Urinary bladder (tissue), 4 donors: Measurements from ENCODE around the gene HGS. TPM values are rescaled to one million over a fixed set of nuclear protein-coding genes. Genes with fewer than 3 reads are reported as not detected.
A peak's percentile ranks its signal among the peaks of the same experiment; 100 is the strongest.

Source experiments
- DNase-seq: peaks from one replicate; pipeline ENCODE4 v3.0.0-alpha.2; 2015; ENCODE audit errors: extremely low spot score
- H3K27ac ChIP-seq: one replicate; pipeline ENCODE4 v1.5.1; 2013; ENCODE audit warnings: low read depth, mild to moderate bottlenecking, moderate library complexity
- H3K36me3 ChIP-seq: one replicate; pipeline ENCODE4 v1.6.1; 2013; ENCODE audit warnings: mild to moderate bottlenecking, moderate library complexity; ENCODE audit not compliant: insufficient read depth
- H3K4me1 ChIP-seq: one replicate; pipeline ENCODE4 v1.6.1; 2013; ENCODE audit warnings: mild to moderate bottlenecking, moderate library complexity; ENCODE audit not compliant: insufficient read depth
- H3K4me3 ChIP-seq: one replicate; pipeline ENCODE4 v1.5.1; 2013; ENCODE audit warnings: low read depth, low read length
- WGBS: extraction: QIAGEN DNeasy Blood & Tissue Kit; methylation state at CpG from one replicate; pipeline ENCODE4 v1.1.7; 2013; 5-methylcytosine and 5-hydroxymethylcytosine counted together
- polyA plus RNA-seq: library from polyadenylated mRNA; stranded (reverse); fragments of 200-250 nt; gene quantifications from one replicate; pipeline ENCODE4 v1.2.3, GENCODE V29; 2013
- total RNA-seq: library from RNA; depleted of rRNA; stranded (reverse); fragments of >200 nt; gene quantifications from one replicate; pipeline ENCODE4 v1.2.3, GENCODE V29; 2014
- donor health status: healthy with polysubstance abuse.
- donor health status: healthy.

Gene HGS
- total and polyA plus RNA-seq, 2 donors, result 36.1 to 92.7 TPM

DNA sequence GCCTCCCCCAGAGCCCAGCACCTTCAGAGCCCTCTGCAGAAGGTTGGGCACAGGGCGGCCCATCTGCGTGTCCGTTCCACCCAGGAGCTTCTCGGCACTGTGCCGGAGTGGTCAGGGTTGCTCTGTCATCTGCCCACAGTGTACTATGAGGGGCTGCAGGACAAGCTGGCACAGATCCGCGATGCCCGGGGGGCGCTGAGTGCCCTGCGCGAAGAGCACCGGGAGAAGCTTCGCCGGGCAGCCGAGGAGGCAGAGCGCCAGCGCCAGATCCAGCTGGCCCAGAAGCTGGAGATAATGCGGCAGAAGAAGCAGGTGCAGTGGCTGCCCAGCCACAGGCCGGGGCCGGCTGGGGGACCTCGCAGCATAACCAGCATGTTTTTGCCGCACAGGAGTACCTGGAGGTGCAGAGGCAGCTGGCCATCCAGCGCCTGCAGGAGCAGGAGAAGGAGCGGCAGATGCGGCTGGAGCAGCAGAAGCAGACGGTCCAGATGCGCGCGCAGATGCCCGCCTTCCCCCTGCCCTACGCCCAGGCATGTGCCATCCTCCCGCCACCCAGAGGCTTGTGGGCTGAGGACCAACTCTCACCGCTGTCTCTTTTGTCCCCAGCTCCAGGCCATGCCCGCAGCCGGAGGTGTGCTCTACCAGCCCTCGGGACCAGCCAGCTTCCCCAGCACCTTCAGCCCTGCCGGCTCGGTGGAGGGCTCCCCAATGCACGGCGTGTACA is 12.6 kb downstream of the HGS start:
- whole genome bisulfite sequencing, result 94% methylated on average over 40 of the region's 40 CpGs
- H3K4me3 ChIP-seq, result no peak overlapping the region

DNA sequence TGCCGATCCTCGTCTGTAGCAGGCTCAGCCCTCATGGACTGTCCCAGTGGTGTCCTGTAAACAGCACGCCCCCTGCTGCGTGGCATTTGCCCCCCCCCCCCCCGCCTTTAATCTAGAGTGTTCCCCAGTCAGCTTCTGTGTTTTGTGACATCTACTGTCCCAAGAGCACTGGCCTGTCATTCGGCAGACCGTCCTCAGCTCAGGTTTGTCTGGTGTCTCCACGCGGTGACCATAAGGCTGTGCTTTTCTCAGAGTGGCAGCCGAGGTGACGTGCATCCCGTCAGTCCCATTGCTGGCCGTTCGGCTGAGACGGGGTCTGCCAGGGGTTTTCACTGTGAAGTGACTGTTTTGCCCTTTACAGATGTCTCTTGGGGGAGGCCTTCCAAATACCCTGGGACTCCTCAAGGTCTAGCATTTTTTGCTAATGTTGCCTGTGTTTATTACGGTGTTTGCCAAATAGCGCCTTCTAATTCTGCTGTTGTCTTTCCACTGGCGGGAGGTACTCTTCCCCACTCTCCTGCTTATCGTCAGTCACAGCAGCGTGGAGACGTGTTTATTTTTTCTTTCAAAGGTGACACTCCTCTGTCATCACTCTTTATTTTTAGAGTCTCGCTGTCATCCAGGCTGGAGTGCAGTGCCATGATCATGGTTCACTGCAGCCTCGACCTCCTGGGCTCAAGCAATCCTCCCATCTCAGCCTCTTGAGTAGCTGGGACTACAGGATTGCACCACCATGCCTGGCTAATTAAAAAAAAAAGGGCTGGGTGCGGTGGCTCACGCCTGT is 13.6 kb downstream of the HGS start:
- H3K27ac ChIP-seq, result no peak overlapping the region

More for the DNA sequence above, 12.6 kb downstream of the HGS start:
- H3K4me1 ChIP-seq, result no peaks in the 10 kb centered on the region
- DNase-seq, result no peak
- no peak overlapping the region for H3K27ac ChIP-seq
- peaks cover 20% of the 10 kb centered on the region for H3K36me3 ChIP-seq

DNA sequence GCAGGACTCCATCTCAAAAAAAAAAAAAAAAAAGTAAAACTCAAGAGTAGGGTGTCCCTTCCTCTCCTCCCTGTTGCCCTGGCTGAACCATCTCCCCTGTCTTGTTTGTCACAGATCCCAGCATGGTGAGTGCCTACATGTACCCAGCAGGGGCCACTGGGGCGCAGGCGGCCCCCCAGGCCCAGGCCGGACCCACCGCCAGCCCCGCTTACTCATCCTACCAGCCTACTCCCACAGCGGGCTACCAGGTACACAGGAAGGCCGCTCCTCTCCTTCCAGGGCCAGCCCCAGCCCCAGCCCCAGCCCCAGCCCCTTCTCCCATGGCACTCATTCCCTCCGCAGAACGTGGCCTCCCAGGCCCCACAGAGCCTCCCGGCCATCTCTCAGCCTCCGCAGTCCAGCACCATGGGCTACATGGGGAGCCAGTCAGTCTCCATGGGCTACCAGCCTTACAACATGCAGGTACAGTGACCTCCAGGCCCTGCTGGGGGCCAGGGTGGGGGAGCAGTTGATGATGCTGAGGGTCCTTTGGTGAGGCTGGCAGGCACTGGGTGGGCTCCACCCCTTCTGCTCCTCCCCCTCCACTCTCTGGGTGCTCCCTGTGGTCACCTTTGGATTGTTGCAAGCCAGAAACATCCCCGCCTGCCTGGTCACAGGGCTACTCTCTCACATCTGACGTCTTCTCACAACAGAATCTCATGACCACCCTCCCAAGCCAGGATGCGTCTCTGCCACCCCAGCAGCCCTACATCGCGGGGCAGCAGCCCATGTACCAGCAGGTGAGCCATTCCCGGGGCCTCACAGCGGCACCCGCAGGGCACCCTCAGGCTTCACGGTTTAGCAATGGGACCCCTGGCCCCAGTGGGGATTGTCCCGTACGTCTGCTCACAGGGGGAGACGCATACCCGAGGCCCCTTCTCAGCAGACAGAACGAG is 16.8 kb downstream of the HGS start:
- H3K4me1 ChIP-seq, result peaks cover 5% of the 10 kb centered on the region
- WGBS, result 89% methylated on average over 25 of the region's 25 CpGs
- H3K27ac ChIP-seq, result no peak overlapping the region
- peaks cover 17% of the 10 kb centered on the region for H3K36me3 ChIP-seq
- DNase-seq, result no peak
- H3K4me3 ChIP-seq, result no peak overlapping the region

More for the DNA sequence above, 13.6 kb downstream of the HGS start:
- Histone ChIP-seq H3K4me3 (no peak overlapping the region), H3K36me3 (peaks cover 20% of the 10 kb centered on the region), H3K4me1 (peaks cover 5% of the 10 kb centered on the region)
- DNase-seq, result no peak
- WGBS, result 83% methylated on average over 25 of the region's 25 CpGs

DNA sequence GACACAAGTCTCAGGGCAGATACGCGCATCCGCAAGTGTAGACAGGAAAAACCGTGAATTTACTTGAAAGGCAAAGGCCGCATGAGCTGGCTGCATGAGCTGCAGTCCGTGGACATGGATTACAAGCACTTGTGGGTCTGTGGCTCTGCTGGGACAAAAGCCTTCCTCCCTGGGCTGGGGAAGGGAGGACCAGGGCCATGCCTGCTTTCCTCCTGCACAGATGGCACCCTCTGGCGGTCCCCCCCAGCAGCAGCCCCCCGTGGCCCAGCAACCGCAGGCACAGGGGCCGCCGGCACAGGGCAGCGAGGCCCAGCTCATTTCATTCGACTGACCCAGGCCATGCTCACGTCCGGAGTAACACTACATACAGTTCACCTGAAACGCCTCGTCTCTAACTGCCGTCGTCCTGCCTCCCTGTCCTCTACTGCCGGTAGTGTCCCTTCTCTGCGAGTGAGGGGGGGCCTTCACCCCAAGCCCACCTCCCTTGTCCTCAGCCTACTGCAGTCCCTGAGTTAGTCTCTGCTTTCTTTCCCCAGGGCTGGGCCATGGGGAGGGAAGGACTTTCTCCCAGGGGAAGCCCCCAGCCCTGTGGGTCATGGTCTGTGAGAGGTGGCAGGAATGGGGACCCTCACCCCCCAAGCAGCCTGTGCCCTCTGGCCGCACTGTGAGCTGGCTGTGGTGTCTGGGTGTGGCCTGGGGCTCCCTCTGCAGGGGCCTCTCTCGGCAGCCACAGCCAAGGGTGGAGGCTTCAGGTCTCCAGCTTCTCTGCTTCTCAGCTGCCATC is 17.7 kb downstream of the HGS start:
- WGBS, result 74% methylated on average over 23 of the region's 23 CpGs
- peak overlapping the region; percentile 89 for H3K4me3 ChIP-seq
- H3K4me1 ChIP-seq, result peaks cover 5% of the 10 kb centered on the region
- H3K36me3 ChIP-seq, result peaks cover 9% of the 10 kb centered on the region
- no peak for DNase-seq
- no peak overlapping the region for H3K27ac ChIP-seq

DNA sequence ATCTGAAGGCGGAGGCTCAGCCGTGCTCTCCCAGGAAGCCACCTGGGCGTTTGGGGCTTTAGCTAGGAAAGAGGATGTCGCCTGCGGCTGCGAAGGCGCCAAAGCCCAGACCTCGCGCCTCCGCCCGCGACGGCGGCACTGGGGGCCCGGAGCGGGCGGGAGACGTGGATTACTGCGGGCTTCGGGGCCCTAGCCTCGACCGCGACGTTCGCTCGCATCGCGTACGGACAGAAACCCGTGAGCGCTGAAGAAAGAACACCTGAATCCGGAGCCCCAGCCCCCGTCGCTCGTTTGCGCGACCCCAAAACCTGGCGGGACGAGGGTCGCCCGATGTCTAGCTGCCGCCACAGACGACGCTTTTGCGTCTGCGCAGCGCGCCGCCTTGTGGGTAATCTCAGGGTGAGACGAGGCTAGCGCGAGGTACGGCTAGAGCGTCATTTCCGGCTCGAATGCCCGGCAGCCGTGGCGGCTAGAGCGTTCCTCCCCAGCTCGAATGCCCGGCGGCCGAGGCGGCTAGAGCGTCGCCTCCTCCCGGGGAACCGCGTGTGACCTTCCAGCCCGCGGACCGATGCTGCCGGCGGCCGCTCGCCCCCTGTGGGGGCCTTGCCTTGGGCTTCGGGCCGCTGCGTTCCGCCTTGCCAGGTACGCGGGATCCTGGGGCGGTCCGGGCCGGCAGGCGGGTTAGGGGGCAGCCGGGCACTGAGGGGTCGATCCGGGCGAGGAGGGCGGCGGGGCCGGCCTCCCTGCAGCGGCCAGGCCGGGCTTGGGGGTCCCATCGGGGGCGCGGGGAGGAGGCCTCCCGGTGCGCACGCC is 19.3 kb downstream of the HGS start, which contains the start of gene MRPL12:
TSS of gene MRPL12 (plus strand) at position 434 of the 813 bp plus-strand sequence. CDS start at position 569, 135 bp downstream.
- under 1% methylated on average over 102 of the region's 102 CpGs for WGBS
- Histone ChIP-seq H3K4me1 (peaks cover 5% of the 10 kb centered on the region), H3K27ac (peak within 1 kb of the TSS; percentile 83), H3K36me3 (peaks cover 9% of the 10 kb centered on the region), H3K4me3 (peak within 1 kb of the TSS; percentile 89)
- peak; percentile 66 for DNase-seq

DNA sequence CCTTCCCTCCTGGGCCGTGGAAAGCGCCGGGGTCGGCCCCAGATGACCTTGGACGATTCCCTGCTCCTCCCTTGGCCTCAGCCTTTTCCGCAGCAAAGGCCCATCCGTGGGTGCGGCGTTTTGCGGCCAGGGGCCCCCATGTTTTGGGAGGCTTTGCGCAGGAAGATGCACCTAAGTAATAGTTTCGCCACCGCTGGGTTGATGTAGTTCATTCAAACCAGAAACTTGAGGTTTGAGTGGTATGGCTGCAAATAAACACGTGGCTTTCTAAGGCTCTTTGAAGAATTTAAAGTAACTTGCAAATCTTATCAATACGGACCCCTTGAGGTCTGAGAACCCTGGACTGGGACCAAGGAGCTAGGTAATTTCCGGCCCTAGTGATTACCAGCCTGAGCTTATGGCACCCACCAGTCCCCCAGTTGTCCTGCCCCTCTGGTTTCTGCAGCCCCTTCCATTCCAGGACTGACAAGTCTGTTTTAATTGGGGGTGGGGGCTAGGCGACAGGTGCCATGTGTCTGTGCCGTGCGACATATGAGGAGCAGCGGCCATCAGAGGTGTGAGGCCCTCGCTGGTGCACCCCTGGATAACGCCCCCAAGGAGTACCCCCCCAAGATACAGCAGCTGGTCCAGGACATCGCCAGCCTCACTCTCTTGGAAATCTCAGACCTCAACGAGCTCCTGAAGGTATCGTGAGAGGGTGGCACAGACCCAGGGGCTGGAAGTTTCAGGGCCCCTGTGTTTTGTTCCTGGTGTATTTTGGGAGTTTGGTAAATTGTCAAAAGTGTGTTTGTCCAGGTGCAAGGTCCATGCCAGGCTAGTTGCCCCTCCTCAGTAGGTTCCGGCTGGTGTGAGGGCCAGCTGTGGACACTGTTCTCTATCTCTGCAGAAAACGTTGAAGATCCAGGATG is 20.2 kb downstream of the HGS start:
- Histone ChIP-seq H3K4me1 (peaks cover 5% of the 10 kb centered on the region), H3K27ac (no peak overlapping the region), H3K4me3 (peak overlapping the region; percentile 89), H3K36me3 (peaks cover 9% of the 10 kb centered on the region)
- DNase-seq, result no peak
- WGBS, result 29% methylated on average over 27 of the region's 27 CpGs

DNA sequence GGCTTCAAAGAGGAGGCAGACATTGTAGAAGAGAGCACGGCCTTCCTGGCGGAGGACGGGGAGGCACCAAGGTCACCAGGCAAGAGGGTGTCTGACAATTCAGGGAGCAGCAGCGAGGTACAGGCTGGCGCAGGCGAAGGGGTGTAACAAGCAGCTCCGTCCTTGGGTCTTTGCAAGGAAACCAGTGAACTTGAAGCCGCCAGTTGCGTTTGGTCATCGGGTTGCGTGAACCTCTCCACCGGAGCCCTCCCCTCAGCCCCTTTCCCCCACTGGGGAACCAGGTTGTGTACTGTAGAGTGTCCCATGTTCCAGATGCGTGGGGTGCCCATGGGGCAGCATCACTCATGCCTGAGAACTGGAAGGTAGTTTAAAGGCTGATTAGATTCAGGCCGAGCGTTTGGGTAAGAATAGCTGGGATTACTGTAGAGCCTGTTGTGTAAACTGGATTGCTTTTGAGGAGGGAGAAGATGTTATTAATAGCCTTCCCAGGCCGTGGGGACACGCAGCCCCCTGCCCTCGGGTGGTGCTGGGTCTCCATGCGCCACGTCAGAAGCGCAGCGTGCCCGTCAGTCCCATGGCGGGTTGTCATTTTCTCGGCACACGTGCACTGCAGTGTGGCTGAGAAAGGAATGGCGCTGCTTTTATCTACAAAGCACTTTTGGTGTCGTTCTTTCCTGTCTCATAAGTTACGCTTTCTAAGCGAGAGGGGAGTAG is 21.9 kb downstream of the HGS start:
- no peak overlapping the region for H3K27ac ChIP-seq
- peaks cover 5% of the 10 kb centered on the region for H3K4me1 ChIP-seq
- H3K36me3 ChIP-seq, result peaks cover 8% of the 10 kb centered on the region
- no peak for DNase-seq
- H3K4me3 ChIP-seq, result no peak overlapping the region
- 93% methylated on average over 30 of the region's 30 CpGs for WGBS

DNA sequence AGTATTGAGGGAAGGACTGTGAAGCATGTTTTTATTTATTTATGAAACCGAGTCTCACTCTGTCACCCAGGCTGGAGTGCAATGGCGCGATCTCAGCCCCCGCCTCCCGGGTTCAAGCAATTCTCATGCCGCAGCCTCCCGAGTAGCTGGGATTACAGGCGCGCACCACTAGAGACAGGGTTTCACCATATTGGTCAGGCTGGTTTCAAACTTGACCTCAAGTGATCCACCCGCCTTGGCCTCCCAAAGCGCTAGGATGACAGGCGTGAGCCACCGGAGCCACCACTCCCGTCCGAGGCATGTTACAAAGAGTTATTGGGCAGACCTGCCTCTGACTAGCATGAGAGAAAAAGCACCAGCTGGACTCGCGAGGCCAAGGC is 22.4 kb downstream of the HGS start:
- DNase-seq, result no peak
- Histone ChIP-seq H3K36me3 (peaks cover 5% of the 10 kb centered on the region), H3K4me3 (no peak overlapping the region), H3K4me1 (peaks cover 5% of the 10 kb centered on the region), H3K27ac (no peak overlapping the region)
- WGBS, result 94% methylated on average over 17 of the region's 17 CpGs

DNA sequence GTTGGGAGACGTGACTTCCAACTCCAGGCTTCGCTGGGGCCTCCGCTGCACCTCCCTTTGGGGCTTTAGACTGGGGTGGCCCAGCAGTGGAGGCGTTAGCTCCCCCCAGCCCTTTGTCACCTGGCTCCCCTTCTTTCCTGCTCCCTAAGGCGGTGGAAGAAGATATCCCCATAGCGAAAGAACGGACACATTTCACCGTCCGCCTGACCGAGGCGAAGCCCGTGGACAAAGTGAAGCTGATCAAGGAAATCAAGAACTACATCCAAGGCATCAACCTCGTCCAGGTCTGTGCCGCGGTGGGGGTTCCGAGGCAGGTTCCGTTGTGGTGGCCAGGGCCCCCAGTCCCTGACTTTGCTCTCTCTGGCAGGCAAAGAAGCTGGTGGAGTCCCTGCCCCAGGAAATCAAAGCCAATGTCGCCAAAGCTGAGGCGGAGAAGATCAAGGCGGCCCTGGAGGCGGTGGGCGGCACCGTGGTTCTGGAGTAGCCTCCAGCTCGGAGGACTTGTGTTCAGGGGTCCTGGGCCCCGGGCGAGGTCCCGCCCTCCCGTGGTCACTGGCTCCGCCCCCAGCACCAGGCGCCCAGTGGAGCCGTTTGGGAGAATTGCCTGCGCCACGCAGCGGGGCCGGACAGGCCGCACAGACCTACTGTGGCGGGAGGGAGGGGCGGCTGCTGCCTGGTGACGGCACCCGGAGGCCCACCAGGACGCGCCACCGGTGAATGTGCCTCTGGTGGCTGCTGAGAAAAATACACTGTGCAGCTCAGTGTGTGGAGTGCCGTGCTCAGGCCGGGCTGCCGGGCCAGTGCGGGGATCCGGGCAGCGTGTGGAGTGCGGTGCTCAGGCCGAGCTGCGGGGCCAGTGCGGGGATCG is 23.2 kb downstream of the HGS start:
- peaks cover 2% of the 10 kb centered on the region for H3K36me3 ChIP-seq
- peaks cover 2% of the 10 kb centered on the region for H3K4me1 ChIP-seq
- 93% methylated on average over 54 of the region's 54 CpGs for WGBS
- no peak overlapping the region for H3K4me3 ChIP-seq
- DNase-seq, result no peak
- H3K27ac ChIP-seq, result no peak overlapping the region
